Activated B cell treated with CpG ODN at 0.5 μM for 24 hours (primary cell): ENCODE measurements around the gene WNT9B. TPM values are rescaled to one million over a fixed set of nuclear protein-coding genes. Genes with fewer than 3 reads are reported as not detected.

Experiments
- ATAC-seq: fragments of 200-7000 bp; cut with Tn5 transposase; one replicate; pipeline ENCODE4 v1.10.0; 2021; ENCODE audit warnings: low read depth, mild to moderate bottlenecking, moderate library complexity
- CTCF ChIA-PET: fragments of 350-600 bp; sonication (Branson Sonifier 250); formaldehyde crosslinking; loops from one replicate; lab custom pipeline; 2021; ENCODE audit warnings: antibody characterized with exemption; lab: Charles Lee
- POLR2A ChIA-PET: fragments of 350-600 bp; sonication (Branson Sonifier 250); formaldehyde crosslinking; loops from one replicate; lab custom pipeline; 2021; ENCODE audit warnings: antibody characterized with exemption; lab: Charles Lee
- DNase-seq: peaks from one replicate; pipeline ENCODE4 v3.0.0; 2022
- H3K27ac Mint-ChIP-seq: one replicate; pipeline ENCODE4 v1.8.0; 2020; ENCODE audit warnings: mixed read lengths
- H3K27me3 Mint-ChIP-seq: one replicate; pipeline ENCODE4 v1.8.0; 2021; ENCODE audit warnings: mixed read lengths
- H3K36me3 Mint-ChIP-seq: one replicate; pipeline ENCODE4 v1.8.0; 2021; ENCODE audit warnings: low read depth, mixed read lengths
- H3K4me1 Mint-ChIP-seq: one replicate; pipeline ENCODE4 v1.8.0; 2021; ENCODE audit warnings: mixed read lengths
- H3K4me3 Mint-ChIP-seq: one replicate; pipeline ENCODE4 v1.8.0; 2020; ENCODE audit warnings: mild to moderate bottlenecking, mixed read lengths
- H3K9me3 Mint-ChIP-seq: one replicate; pipeline ENCODE4 v1.8.0; 2020; ENCODE audit warnings: mixed read lengths
- intact Hi-C: fragments of 100-400 bp; cut with micrococcal nuclease; formaldehyde crosslinking; loops from one replicate; pipeline ENCODE4 v1.15.1; 2024
- total RNA-seq: library from RNA; stranded (reverse); gene quantifications from 2 replicates; pipeline ENCODE4 v1.2.3, GENCODE V29; 2022
- TF ChIP-seq, protein P1 (sequence below): fragments of 200-600 bp; IDR thresholded peaks from one replicate; pipeline ENCODE4 v1.8.0; 2022; ENCODE audit warnings: antibody characterized with exemption, mild to moderate bottlenecking

Gene WNT9B
- total RNA-seq, 1 donor from 2014 or later = not detected

DNA sequence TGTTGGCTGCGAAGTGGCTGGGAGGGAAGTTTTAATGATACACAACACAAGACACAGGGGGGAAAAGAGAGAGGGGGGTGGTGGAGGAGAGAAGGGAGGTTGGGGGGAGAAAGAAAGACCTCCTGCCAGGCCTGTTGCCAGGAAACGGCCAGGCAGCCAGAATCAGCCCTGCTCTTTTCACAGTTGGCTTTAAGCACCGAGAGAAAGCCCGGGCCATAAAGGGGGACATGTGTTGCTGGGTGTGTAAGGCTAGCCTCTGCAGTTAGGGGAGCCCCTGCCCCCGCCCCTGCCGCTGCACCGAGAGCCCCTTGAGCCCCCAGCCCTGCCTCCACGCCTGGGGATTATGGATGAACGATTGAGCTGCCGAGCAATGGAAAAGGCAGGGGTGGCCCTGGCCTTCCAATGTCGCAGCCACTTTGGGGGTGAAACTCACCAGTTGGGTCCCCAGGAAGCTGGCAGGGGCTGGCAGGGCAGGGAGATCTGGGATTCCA lies 19.0 kb upstream of the WNT9B start:
- H3K27me3 Mint-ChIP-seq = peaks cover 9% of the 10 kb centered on the region
- H3K36me3 Mint-ChIP-seq = no peaks in the 10 kb centered on the region
- TF ChIP-seq, protein P1, sequence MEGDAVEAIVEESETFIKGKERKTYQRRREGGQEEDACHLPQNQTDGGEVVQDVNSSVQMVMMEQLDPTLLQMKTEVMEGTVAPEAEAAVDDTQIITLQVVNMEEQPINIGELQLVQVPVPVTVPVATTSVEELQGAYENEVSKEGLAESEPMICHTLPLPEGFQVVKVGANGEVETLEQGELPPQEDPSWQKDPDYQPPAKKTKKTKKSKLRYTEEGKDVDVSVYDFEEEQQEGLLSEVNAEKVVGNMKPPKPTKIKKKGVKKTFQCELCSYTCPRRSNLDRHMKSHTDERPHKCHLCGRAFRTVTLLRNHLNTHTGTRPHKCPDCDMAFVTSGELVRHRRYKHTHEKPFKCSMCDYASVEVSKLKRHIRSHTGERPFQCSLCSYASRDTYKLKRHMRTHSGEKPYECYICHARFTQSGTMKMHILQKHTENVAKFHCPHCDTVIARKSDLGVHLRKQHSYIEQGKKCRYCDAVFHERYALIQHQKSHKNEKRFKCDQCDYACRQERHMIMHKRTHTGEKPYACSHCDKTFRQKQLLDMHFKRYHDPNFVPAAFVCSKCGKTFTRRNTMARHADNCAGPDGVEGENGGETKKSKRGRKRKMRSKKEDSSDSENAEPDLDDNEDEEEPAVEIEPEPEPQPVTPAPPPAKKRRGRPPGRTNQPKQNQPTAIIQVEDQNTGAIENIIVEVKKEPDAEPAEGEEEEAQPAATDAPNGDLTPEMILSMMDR = no peak
- ChIA-PET POLR2A (no interaction called here), CTCF (no interaction called here)
- no peak overlapping the region for H3K27ac Mint-ChIP-seq
- no peaks in the 10 kb centered on the region for H3K9me3 Mint-ChIP-seq
- H3K4me3 Mint-ChIP-seq = no peak overlapping the region
- DNase-seq (no peak), ATAC-seq (no peak)
- intact Hi-C loops = loop anchor here (10.0 kb wide), 1 partner anchor 688 kb away; no protein-coding TSS in a partner anchor
- peaks cover 3% of the 10 kb centered on the region for H3K4me1 Mint-ChIP-seq

DNA sequence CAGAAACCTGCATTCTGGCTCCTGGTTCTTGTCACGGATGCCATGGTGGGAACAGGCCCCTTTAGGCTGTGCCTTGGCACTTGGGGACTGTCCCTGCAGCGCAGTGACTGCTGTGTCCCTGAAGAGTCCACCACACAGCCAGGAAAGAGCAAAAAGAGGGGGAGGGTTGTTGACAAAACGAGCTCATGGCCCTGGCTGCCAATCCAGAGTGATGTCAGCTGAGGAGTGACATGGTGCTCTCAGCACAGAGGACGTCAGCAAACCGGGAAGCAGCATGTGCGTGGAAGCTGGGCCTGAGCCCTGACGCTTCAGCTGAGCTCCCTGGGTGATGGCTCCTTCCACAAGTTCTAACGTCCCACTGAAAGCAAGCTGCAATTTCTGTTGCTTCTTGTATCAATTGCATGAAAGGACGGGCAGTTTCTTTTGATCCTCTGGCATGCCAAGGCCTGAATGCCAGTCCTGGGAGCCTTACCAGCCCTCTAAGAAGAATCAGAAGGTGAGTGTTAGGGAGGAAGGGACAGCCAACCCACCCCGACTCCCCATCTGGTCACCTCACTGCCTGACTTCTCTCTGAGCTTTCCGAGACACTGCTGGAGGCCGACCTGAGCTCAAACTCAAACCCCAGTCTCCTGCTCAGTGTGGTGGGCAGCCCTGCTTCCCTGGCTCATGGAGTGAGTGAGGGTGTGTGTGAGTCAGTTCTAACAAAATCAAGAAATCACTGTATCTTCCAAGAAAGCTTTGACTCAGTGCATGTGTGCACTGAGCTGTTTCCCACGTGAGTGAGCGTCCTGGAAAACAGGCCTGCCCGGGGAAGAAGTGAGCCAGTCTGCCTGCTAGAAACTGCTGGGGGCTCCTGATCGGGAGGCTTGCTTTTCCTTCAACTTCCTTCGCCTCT lies 18.2 kb upstream of the WNT9B start:
- H3K9me3 Mint-ChIP-seq = no peaks in the 10 kb centered on the region
- intact Hi-C loops = loop anchor here (10.0 kb wide), 1 partner anchor 688 kb away; no protein-coding TSS in a partner anchor
- ChIA-PET POLR2A (no interaction called here), CTCF (no interaction called here)
- TF ChIP-seq, protein P1 = no peak
- no peaks in the 10 kb centered on the region for H3K36me3 Mint-ChIP-seq
- H3K27me3 Mint-ChIP-seq = peaks cover 15% of the 10 kb centered on the region
- peaks cover 3% of the 10 kb centered on the region for H3K4me1 Mint-ChIP-seq
- H3K27ac Mint-ChIP-seq = no peak overlapping the region
- H3K4me3 Mint-ChIP-seq = no peak overlapping the region
- ATAC-seq (no peak), DNase-seq (no peak)

DNA sequence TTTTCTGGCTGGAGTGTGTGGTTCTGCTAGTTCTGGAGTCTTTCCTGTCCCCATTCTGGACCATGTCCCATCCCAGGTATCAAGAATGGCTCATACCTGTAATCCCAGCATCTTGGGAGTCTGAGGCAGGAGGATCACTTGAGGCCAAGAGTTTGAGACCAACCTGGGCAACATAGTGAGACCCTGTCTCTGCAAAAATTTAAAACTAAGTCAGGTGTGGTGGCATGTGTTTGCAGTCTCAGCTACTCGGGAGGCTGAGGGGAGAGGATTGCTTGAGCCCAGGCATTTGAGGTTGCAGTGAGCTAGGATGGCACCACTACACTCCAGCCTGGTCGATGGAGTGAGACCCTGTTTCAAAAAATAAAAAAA lies 17.6 kb upstream of the WNT9B start:
- ChIA-PET POLR2A (no interaction called here), CTCF (no interaction called here)
- Mint-ChIP-seq H3K4me3 (no peak overlapping the region), H3K27me3 (peaks cover 15% of the 10 kb centered on the region), H3K27ac (no peak overlapping the region), H3K36me3 (no peaks in the 10 kb centered on the region), H3K4me1 (peaks cover 3% of the 10 kb centered on the region), H3K9me3 (no peaks in the 10 kb centered on the region)
- TF ChIP-seq, protein P1 = no peak
- intact Hi-C loops = loop anchor here (10.0 kb wide), 1 partner anchor 689 kb away; no protein-coding TSS in a partner anchor
- DNase-seq (no peak), ATAC-seq (no peak)

DNA sequence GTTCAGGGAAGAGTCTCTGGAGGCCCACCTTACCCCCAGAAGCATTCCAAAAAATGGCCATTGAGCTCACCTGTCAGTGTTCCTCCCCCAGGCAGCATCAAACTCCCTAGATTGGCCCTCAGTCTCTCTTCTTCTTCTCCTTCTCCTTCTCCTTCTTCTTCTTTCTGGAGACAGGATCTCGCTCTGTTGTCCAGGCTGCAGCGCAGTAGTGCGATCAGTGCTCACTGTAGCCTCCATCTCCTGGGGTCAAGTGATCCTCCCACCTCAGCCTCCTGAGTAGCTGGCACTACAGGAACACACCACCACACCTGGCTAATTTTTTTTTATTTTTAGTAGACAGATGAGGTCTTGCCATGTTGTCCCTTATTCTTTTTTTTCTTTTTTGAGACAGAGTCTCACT lies 16.5 kb upstream of the WNT9B start:
- TF ChIP-seq, protein P1 = no peak
- ChIA-PET POLR2A (no interaction called here), CTCF (interaction anchor here (1.1 kb wide), 1 partner anchor 622 kb away, joined by 4 read pairs; no protein-coding TSS in a partner anchor)
- Mint-ChIP-seq H3K27ac (no peak overlapping the region), H3K27me3 (peaks cover 17% of the 10 kb centered on the region), H3K4me3 (no peak overlapping the region), H3K9me3 (no peaks in the 10 kb centered on the region), H3K36me3 (no peaks in the 10 kb centered on the region), H3K4me1 (peaks cover 3% of the 10 kb centered on the region)
- DNase-seq = no peak
- ATAC-seq = no peak
- intact Hi-C loops = loop anchor here (10.0 kb wide), 1 partner anchor 690 kb away; no protein-coding TSS in a partner anchor

DNA sequence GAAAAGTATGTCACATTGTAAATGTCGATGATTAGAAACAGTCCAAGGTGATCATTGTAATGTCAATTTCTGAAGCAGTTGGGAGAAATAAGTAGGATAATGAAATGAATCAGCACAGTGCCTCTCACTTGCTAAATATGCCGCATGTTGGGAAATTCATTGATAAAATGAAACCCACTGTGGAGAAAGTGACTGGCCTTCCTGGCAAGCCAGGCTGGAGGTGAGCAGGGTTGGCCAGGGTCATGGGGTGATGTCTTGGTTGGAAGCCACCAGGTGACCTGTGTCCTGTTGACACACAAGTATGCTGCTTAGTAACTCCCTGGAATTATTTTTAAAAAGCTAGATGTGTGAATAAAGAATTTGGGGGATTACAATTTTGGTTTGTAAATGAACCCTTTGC lies 14.9 kb upstream of the WNT9B start:
- Mint-ChIP-seq H3K4me1 (peaks cover 6% of the 10 kb centered on the region), H3K27ac (no peak overlapping the region), H3K36me3 (no peaks in the 10 kb centered on the region), H3K9me3 (no peaks in the 10 kb centered on the region), H3K4me3 (no peak overlapping the region), H3K27me3 (peaks cover 25% of the 10 kb centered on the region)
- DNase-seq (no peak), ATAC-seq (no peak)
- POLR2A ChIA-PET = no interaction called here
- CTCF ChIA-PET = interaction anchor here (1.4 kb wide), 1 partner anchor 13 kb away, joined by 3 read pairs; no protein-coding TSS in a partner anchor
- TF ChIP-seq, protein P1 = no peak
- intact Hi-C loops = loop anchor here (2.0 to 10.0 kb wide), 2 partner anchors 104 to 692 kb away; no protein-coding TSS in a partner anchor
